KBM-7 (cell line): ENCODE results near the gene SCGB1A1.
A peak's percentile ranks its signal among the peaks of the same experiment; 100 is the strongest.
"Not testable (repeated sequence)": the region's sequence is repeated elsewhere in the genome, so short reads cannot be mapped to it uniquely, and the experiment has no call there.

Source experiments
- DNase-seq: peaks from one replicate; pipeline ENCODE4 v3.0.0-alpha.2; 2015
- in situ Hi-C: fragments of 300-500 bp; cut with MboI; formaldehyde crosslinking; loops from 2 replicates; pipeline ENCODE4 v1.14.3; 2020; ENCODE audit warnings: low sequenced_read_pairs, low pct_unique_long_range_greater_than_20kb, mixed read lengths

Gene SCGB1A1

GRCh38 chr11:62439785-62440602 lies 21.2 kb downstream of the SCGB1A1 start:
- in situ Hi-C loops, result no loop called here
- DNase-seq, result no peak

- in situ Hi-C loops, result no loop called here
- DNase-seq, result no peak
Measured at GRCh38 chr11:62443390-62444235, 24.8 kb downstream of the SCGB1A1 start.

GRCh38 chr11:62444236-62444833 lies 25.5 kb downstream of the SCGB1A1 start:
- in situ Hi-C loops, result no loop called here
- peak; percentile 40 for DNase-seq

DNA sequence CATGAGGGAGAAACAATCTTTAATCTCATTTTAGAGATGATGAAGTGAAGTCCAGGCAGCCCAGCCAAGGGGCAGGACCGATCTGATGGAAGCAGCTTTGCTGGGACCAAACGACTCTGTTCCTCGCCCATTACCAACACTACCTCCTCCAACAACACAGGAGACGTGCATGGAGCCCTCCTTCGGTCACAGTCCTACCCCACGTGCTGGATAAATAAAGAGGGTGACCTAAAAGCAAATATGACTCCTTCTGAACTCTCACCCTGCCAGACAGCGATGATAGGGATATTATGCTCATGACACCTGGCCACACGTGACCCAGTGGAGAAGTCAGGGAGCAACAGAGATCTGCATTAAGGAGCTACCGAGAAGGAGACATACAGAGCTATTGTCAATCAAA lies 26.0 kb downstream of the SCGB1A1 start:
- in situ Hi-C loops, result no loop called here
- DNase-seq, result no peak

DNA sequence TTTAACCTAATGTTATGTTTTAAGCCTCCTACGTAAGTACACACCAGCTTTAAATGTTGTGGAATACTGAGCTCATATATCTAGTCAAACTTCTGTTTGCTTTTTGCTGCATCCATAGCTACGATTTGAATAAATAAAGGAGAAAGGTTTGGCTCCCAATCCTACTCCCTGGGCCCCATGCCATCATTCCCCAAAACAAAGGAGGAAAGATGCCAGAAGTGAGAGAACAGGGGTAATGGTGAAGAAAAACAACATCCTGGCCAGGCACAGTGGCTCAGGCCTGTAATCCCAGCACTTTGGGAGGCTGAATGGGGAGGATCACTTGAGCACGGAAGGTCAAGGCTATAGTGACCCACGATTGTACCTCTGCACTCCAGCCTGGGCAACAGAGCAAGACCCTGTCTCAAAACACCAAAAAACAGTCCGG lies 26.5 kb downstream of the SCGB1A1 start:
- in situ Hi-C loops, result no loop called here
- no peak for DNase-seq

GRCh38 chr11:62446091-62446490 lies 27.3 kb downstream of the SCGB1A1 start:
- DNase-seq, result no peak
- in situ Hi-C loops, result no loop called here

- no peak for DNase-seq
- in situ Hi-C loops, result no loop called here
Measured at GRCh38 chr11:62449451-62449851, 30.6 kb downstream of the SCGB1A1 start.

GRCh38 chr11:62449912-62450311 lies 31.1 kb downstream of the SCGB1A1 start:
- in situ Hi-C loops, result not testable (repeated sequence)

DNA sequence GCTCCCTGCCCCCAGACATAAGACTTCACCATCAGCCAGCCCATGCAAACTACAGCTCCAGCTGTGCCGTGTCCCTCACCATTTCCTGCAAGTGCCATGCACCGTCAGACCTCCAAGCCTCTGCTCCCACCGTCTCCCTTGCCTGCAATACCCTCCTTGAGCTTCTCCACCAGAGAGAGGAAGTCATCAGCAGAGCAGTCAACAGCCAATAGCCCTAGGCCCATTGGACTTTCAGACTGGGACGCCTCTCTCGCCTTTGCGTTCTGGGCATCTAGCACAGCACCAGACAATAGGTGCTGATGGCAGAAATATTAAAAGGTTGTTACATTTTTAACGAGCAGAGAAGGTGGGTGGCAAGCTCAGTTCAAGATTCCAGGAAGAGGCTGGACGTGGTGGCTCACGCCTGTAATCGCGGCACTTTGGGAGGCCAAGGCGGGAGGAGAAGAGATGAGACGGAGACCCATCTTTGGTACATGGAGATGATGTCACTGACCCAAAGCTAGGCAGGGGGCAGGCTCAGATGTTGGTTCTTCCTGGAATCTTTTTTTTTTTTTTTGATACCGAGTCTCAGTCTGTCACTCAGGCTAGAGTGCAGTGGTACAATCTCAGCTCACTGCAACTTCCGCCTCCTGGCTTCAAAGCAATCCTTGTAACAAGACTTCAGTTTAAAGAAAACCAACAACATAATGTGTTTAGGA lies 31.9 kb downstream of the SCGB1A1 start:
- in situ Hi-C loops, result no loop called here
- no peak for DNase-seq

More at GRCh38 chr11:62449912-62450311, 31.1 kb downstream of the SCGB1A1 start:
- not testable (repeated sequence) for DNase-seq

- no peak for DNase-seq
- in situ Hi-C loops, result no loop called here
Measured at GRCh38 chr11:62451241-62451621, 32.4 kb downstream of the SCGB1A1 start.

- in situ Hi-C loops, result no loop called here
- DNase-seq, result no peak
Measured at GRCh38 chr11:62452261-62452660, 33.4 kb downstream of the SCGB1A1 start.

GRCh38 chr11:62452839-62453468 lies 34.1 kb downstream of the SCGB1A1 start:
- in situ Hi-C loops, result no loop called here
- DNase-seq, result no peak

DNA sequence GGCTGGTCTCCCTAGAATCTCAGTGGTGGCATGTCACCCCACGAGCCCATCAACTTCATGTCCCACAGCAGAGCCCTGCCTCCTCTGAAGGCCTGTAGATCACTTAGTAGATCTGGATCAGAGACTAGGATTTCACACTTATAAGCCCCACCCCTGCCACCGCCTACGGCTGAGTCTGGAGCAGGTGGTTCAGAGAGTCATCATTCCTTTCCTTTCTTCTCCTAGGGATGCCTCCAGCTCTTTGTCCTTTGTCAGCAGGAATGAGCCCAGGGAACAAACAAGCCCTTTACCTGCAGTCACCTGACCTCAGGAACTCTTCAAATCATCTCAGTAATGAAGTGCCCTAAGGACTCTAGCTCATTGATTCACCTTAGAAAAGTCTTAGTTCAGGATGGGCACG lies 37.8 kb downstream of the SCGB1A1 start:
- in situ Hi-C loops, result no loop called here
- no peak for DNase-seq

- no peak for DNase-seq
Measured at GRCh38 chr11:62457478-62457877, 38.6 kb downstream of the SCGB1A1 start.

DNA sequence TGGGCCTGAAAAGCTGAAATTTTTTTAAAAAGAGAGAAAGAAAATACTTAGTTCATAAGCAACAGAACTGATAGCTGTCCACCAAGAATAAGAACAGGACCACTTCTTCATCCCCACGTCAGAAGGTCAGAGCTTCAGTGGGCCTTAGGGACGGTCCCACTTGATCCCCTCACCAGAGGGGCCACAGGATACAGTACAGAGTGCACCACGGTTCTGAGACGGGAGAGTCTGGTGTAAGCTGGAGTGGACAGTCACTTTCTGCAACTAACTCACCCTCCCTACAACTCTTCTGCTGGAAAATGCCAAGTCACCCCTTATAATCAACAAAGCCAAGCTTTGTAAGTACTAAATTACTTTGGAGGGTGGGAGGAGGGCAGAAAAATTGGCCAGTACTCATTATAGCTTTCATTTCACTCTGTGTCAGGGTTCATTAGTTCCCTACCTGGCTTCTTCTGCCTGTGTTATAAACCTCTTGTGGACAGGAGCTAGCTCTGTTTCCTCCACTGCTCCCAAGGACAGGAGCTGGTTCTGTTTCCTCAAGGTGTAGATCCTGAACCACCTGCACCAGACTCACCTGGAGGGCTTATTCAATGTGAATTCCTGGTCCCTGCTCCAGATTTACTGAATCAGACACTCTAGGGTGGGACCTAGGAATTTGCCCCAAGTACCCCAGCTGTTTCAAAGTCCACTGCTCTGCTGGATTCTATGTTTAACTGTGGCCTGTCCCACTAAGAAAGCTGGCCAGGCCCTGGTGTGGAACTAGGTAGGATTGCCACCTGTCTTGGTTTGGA lies 39.6 kb downstream of the SCGB1A1 start:
- in situ Hi-C loops, result no loop called here
- no peak for DNase-seq

More at GRCh38 chr11:62457478-62457877, 38.6 kb downstream of the SCGB1A1 start:
- in situ Hi-C loops, result no loop called here

DNA sequence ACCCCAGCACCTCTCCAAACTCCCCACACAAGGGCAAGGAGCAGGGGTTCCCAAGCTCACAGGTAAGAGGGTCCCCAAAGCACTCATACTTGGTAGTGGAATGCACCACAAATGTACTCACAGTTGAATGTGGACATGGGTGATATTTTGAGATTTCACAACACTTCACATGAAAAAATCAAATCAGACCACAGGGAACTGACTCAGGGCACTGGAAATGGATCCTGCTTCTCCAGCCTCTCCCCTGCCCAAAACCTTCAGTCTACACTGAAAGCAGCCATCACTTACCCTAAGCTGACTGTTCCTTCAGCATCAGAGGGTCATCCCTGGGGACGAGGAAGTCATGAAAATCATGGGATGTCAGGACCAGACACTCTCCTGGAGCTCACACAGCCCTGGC lies 40.2 kb downstream of the SCGB1A1 start:
- in situ Hi-C loops, result no loop called here
- no peak for DNase-seq

DNA sequence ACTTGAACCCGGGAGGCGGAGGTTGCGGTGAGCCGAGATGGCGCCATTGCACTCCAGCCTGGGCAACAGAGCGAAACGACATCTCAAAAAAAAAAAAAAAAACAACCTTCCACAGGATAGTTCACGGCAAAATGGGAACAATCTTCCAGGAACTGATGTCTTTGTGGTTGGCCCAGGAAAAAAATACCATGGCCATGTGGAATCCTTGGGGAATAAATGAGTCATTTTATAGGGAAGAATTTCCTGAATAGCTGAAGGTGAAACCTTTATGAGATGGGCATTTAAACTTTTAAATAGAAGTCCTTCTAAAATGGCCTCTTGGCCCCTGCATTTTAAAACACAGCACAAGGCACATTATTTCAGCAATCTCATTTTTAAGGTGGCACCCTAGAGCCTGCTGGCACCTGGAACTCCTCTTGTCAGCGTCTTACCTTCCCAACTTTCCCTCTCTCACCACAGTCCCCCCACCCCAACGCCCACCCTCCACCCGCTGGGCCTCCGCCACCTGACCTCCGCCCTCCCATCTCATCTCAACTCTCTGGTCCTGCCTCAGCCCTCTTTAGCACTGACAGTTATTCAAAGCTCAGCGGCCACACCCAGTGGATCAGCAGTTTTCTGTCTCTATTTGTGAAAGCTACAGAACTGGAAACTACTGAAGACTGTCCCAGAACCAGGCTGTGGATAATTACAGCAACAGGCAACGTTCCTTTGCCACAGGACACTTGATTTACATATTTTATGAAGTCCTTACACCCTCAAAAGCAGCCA lies 43.1 kb downstream of the SCGB1A1 start:
- no peak for DNase-seq
- in situ Hi-C loops, result no loop called here
